GM19467 (cell line): ENCODE measurements around the gene ZNF385B.
"Not testable (repeated sequence)": the region's sequence is repeated elsewhere in the genome, so short reads cannot be mapped to it uniquely, and the experiment has no call there.

Experiments used
- ATAC-seq: cut with Tn5 transposase; IDR thresholded peaks from one replicate; pipeline ENCODE4 v1.9.1; 2021; ENCODE audit warnings: mild to moderate bottlenecking, moderate library complexity; ENCODE audit not compliant: unreplicated experiment

Gene ZNF385B

GRCh38 chr2:179642462-179642861, 218.9 kb downstream of the ZNF385B start:
- ATAC-seq: no peak

DNA sequence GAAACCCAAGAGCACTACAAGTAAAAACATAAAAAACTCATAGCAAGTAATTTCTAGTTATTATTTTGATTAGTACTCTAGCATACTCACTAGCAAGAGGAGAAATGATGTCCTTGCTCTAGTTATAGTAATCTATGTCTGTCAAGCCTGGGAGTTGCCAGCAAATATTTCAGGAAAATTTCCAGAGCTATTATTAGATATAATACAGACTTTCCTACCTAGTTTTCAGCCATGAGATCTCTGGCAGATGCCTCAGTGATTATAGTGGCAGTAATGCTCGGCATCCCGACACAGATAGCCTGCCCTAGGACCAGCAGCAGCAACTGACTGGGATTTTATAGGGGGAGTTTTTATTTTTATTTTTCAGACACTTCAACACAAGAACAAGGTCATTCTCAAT, 224.4 kb downstream of the ZNF385B start:
- ATAC-seq: no peak

GRCh38 chr2:179636100-179636980, 225.1 kb downstream of the ZNF385B start:
- ATAC-seq: no peak

- ATAC-seq: not testable (repeated sequence)
Measured at GRCh38 chr2:179631769-179632385, 229.5 kb downstream of the ZNF385B start.

DNA sequence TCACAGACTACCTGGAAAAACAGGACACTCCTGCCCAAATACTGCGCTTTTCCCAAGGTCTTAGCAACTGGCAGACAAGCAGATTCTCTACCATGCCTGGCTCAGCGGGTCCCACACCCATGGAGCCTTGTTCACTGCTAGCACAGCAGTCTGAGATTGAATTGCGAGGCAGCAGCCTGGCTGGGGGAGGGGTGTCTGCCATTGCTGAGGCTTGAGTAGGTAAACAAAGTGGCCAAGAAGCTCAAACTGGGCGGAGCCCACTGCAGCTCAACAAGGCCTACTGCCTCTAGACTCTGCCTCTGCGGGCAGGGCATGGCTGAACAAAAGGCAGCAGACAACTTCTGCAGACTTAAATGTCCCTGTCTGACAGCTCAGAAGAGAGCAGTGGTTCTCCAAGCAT, 231.6 kb downstream of the ZNF385B start:
- not testable (repeated sequence) for ATAC-seq

- no peak for ATAC-seq
Measured at GRCh38 chr2:179626261-179626660, 235.2 kb downstream of the ZNF385B start.

- ATAC-seq: no peak
Measured at GRCh38 chr2:179622635-179623300, 238.6 kb downstream of the ZNF385B start.

DNA sequence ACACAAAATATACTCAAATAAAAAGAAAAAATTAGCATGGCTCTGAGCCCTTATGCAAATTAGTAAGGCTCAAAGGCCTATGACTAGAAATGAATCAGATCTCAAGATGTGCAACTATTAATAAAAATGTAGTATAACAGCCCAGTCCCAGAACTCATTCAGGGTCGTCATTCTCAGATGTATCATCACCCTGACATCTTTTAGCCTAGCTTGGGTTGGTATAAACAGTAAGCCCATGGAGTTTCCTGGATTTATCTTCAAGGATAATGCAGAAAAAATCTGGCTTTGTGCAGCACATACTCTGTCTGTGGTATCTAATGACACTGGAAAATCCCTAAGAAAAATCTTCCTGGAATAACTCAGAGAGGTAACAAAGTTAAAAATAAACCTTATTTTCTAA, 239.3 kb downstream of the ZNF385B start:
- no peak for ATAC-seq

- ATAC-seq: no peak
Measured at GRCh38 chr2:179619947-179620467, 241.4 kb downstream of the ZNF385B start.

GRCh38 chr2:179614121-179614520, 247.3 kb downstream of the ZNF385B start:
- ATAC-seq: no peak

- ATAC-seq: no peak
Measured at GRCh38 chr2:179613701-179614100, 247.7 kb downstream of the ZNF385B start.

DNA sequence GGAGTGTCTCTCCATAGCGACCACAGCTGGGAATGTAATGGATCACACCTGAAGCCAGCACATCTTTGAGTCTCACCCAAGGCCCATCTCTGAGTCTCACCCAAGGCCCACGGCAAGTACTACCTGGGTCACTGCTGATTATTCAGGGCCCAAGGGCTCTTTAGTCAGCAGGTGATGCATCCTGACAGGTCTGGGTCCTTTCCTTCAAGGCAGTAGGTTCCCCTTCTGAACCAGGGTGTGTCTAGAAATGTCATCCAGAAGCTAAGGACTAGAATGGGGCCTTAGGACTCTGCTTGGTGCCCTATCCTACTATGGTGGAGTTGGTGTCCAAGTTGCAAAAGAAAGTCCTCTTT, 248.1 kb downstream of the ZNF385B start:
- no peak for ATAC-seq

DNA sequence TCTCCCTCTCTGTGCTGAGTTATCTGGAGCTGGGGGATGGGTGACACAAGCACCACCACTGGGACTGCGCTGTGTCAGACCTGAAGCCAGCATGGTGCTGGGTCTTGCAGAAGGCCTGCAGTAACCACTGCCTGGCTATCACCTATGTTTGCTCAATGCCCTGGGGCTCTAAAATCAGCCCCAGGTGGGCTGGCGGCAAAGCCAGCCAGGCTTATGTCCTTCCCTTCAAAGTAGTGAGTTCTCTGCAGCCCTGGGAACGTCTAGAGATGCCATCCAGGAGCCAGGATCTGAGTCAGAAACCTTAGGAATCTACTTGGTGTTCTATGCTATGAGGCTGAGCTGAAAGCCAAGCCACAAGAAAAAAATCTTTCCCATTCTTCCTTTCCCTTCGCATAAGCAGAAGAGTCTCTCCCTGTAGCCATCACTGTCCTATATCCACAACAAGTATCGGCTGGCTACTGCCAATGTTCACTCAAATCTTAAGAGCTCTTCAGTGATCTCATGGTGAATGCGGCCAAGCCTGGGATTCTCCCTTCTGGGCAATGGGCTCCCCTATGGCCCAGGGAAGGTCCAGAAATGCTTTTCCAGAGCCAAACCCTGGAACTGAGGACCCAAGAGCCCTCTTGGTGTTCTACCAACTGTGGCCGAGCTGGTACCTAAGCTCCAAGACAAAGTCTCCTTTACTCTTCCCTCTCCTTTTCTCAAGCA, 248.7 kb downstream of the ZNF385B start:
- no peak for ATAC-seq

DNA sequence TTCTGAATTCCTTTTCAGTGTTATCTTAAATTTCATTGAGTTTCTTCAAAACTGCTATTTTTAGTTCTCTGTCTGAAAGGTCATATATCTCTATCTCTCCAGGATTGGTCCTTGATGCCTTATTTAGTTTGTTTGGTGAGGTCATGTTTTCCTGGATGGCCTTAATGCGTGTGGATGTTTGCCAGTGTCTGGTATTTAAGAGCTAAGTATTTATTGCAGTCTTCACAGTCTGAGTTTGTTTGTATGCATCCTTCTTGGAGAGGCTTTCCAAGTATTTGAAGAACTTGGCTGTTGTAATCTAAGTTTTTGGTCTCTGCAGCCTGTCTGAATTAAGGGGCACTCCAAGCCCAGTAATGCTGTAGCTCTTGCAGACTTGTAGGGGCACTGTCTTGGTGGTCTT, 249.3 kb downstream of the ZNF385B start:
- no peak for ATAC-seq

GRCh38 chr2:179606141-179606540, 255.3 kb downstream of the ZNF385B start:
- no peak for ATAC-seq

DNA sequence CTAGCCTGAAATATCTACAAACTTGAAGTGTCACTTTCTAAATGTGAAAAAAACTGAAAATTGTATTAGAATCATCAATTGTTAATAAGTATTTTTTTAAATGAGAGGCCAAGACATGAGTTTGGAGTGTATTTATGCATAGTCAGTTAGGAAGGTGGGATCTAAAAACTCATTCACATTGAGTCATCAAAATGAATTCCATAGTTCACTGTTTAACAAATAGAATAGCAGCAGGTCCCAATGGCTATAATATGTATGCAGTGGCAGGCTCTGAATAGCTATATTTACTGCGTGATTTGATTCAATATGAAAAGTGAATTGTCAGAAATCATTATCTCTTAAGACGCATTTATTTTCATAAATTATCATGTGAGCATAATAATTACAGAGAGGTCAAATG, 256.1 kb downstream of the ZNF385B start:
- no peak for ATAC-seq

DNA sequence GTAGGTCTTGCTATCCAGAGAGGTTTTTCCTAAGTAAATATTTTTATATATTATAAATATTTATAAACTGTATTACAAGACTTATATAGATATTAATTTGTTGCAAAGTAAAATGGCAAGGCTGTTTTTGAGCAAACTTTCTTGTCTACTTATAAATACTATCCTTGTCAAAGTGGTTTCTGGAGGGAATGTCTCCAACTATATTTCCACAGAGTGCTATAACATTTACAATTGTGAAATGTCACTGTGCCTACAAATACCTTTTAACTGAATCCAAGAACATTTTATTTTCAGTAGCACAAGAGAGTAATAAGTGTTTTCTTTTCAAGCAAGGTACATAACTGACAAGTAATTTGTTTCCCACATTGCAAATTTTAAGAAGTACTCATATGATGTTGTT, 256.8 kb downstream of the ZNF385B start:
- ATAC-seq: no peak

DNA sequence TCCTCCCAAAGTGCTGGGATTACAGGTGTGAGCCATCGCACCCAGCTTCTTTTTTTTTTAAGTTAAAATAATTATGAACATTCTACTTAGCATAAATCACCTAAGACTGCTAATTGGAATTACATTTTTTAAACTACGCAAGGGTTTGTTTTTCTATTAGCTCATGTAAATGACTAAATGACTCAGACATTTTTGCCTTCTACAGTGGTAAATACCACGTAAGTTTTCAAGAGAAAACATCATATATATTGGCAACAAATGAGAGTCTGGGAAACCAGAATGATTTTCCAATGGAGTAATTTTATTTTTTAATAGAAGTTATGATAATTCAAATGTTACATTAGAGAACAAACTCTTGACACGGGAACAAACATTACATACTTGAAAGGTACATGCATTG, 259.0 kb downstream of the ZNF385B start:
- no peak for ATAC-seq

GRCh38 chr2:179596018-179596417, 265.4 kb downstream of the ZNF385B start:
- no peak for ATAC-seq

DNA sequence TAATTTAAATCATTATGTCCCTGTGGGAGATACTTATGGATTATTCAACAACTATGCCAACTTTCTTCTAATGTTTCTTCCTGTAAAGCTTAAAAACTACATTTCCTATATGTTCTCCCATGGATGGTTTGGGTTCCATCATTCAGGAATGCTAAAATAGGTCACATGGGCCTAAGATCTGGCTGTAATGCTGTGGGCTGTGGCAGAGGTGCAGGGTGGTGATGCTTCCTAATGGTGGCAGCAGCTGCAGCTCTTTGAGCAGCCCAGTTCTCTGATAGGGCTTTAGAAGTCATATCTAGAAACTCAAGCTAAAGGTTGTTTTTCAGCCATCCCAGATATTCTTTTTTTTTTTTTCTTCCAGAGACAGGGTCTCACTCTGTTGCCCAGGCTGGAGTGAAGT, 266.1 kb downstream of the ZNF385B start:
- ATAC-seq: no peak
